Prostate gland (tissue), 2 donors: ENCODE data around the gene SMIM21. TPM values are rescaled to one million over a fixed set of nuclear protein-coding genes. Genes with fewer than 3 reads are reported as not detected.

Source experiments
- DNase-seq: peaks from one replicate; pipeline ENCODE4 v3.0.0-alpha.2; 2019; ENCODE audit warnings: low spot score
- H3K27ac ChIP-seq, 2 donors: fragments of 200-600 bp; sonication (generic); 2 replicates each; pipeline ENCODE4 v1.5.1; 2017 to 2019
- H3K27me3 ChIP-seq: fragments of 200-600 bp; sonication (generic); replicated peaks from 2 replicates; pipeline ENCODE4 v1.5.1; 2019; ENCODE audit not compliant: insufficient read depth
- H3K36me3 ChIP-seq, 2 donors: fragments of 200-600 bp; sonication (generic); 1 replicate in 1 of 2; 2 replicates in 1 of 2; pipeline versions ENCODE4 v1.5.1 to v1.8.1; 2017 to 2019
- H3K4me1 ChIP-seq: fragments of 200-600 bp; sonication (generic); replicated peaks from 2 replicates; pipeline ENCODE4 v1.5.1; 2019
- H3K4me3 ChIP-seq, 2 donors: fragments of 200-600 bp; sonication (generic); 2 replicates each; pipeline ENCODE4 v1.5.1; 2017 to 2019
- H3K9me3 ChIP-seq: fragments of 200-600 bp; sonication (generic); 2 replicates; pipeline ENCODE4 v1.5.1; 2017
- POLR2A ChIP-seq: fragments of 450-650 bp; IDR thresholded peaks from one replicate; pipeline ENCODE4 v1.6.1; 2016; ENCODE audit warnings: antibody characterized with exemption, mild to moderate bottlenecking
- POLR2AphosphoS5 ChIP-seq: sonication (generic); formaldehyde crosslinking; IDR thresholded peaks from one replicate; pipeline ENCODE4 v1.6.1; 2017; ENCODE audit warnings: antibody characterized with exemption
- WGBS: methylation state at CpG from one replicate; pipeline ENCODE4 v1.1.5; 2018; 5-methylcytosine and 5-hydroxymethylcytosine counted together
- intact Hi-C: fragments of 100-400 bp; cut with DNase I; formaldehyde crosslinking; loops from one replicate; pipeline ENCODE4 v1.14.2; 2022
- total RNA-seq, 2 donors: library from RNA; depleted of rRNA; stranded (reverse); fragments of >200 nt; gene quantifications; one replicate each; pipeline ENCODE4 v1.1.0, GENCODE V29; 2016
- TF ChIP-seq, protein P1 (sequence below), 4 experiments: fragments of 200-600 bp in 2 of 4; fragments of 450-650 bp in 2 of 4; sonication (generic) in 2 of 4; IDR thresholded peaks; 1 replicate in 3 of 4; 2 replicates in 1 of 4; pipeline ENCODE4 v1.5.1; 2016 to 2019; ENCODE audit warnings: antibody characterized with exemption in 4 of 4, mild to moderate bottlenecking in 2 of 4, moderate library complexity in 2 of 4

Gene SMIM21
- total RNA-seq, 2 donors from 2014 or later: 0.51 TPM; not detected in 1

DNA sequence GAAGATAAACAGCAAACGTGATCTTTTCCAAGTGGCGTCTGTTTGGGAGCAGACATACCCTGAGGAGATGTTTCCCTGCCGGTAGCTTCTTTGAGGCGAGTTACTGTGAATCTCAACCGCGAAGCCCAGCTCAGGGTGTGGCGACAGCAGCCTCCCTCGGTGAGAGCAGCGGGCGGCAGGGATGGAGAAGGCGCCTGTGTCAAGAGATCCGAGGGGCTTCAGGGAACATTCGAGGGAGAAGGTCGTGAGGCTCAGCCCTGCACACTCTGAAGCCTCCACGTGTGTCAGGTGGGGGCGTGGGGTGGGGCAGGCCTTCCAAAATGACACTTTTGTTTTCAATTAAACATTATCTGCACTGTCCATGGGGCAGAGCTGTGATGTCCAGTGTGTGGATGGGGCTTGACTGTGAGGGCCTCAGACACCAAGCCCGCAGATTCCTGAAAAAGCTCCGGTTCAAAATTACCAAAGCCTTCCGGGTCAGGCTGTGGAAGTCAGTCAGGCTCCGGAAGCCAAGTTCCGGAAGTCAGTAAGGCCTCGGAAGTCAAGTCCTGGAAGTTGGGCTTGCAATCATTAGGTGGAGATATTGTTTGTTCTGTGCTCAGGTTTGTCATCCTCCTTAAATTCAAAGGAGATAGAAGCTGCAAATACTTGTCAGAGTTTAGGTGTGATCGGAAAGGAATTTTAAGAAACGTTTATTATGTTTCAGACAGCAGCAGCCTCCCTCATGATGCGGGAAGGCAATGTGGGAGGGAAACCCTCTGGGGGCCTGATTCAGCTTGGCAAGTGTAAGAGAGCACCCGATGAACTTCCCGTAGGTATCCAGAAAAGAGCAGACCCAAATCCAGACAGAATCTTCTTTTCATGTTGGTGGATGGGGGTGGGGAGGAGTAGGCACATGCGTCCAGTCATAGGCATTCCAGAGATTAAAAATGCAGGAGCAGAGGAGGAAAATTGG lies 20.7 kb downstream of the SMIM21 start:
- WGBS: 88% methylated on average over 28 of the region's 28 CpGs

GRCh38 chr18:75405351-75405750 lies 22.2 kb downstream of the SMIM21 start:
- Histone ChIP-seq H3K27me3 (no peaks in the 10 kb centered on the region), H3K27ac (no peak overlapping the region), H3K4me1 (no peaks in the 10 kb centered on the region), H3K9me3 (no peaks in the 10 kb centered on the region), H3K36me3 (no peaks in the 10 kb centered on the region), H3K4me3 (no peak overlapping the region)
- TF ChIP-seq POLR2A: no peak
- TF ChIP-seq, protein P1, sequence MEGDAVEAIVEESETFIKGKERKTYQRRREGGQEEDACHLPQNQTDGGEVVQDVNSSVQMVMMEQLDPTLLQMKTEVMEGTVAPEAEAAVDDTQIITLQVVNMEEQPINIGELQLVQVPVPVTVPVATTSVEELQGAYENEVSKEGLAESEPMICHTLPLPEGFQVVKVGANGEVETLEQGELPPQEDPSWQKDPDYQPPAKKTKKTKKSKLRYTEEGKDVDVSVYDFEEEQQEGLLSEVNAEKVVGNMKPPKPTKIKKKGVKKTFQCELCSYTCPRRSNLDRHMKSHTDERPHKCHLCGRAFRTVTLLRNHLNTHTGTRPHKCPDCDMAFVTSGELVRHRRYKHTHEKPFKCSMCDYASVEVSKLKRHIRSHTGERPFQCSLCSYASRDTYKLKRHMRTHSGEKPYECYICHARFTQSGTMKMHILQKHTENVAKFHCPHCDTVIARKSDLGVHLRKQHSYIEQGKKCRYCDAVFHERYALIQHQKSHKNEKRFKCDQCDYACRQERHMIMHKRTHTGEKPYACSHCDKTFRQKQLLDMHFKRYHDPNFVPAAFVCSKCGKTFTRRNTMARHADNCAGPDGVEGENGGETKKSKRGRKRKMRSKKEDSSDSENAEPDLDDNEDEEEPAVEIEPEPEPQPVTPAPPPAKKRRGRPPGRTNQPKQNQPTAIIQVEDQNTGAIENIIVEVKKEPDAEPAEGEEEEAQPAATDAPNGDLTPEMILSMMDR (IDR thresholded peaks at IDR 0.05): no peak
- no peak for TF ChIP-seq POLR2AphosphoS5
- intact Hi-C loops: no loop called here
- DNase-seq: no peak
- 90% methylated on average over 4 of the region's 4 CpGs for WGBS

More for the DNA sequence above, 20.7 kb downstream of the SMIM21 start:
- H3K4me1 ChIP-seq: no peaks in the 10 kb centered on the region
- no peaks in the 10 kb centered on the region for H3K36me3 ChIP-seq
- no peaks in the 10 kb centered on the region for H3K27me3 ChIP-seq
- DNase-seq: no peak
- H3K27ac ChIP-seq: no peak overlapping the region
- TF ChIP-seq, protein P1 (IDR thresholded peaks at IDR 0.05): no peak
- TF ChIP-seq POLR2A (no peak), POLR2AphosphoS5 (no peak)
- intact Hi-C loops: no loop called here
- no peaks in the 10 kb centered on the region for H3K9me3 ChIP-seq
- no peak overlapping the region for H3K4me3 ChIP-seq

DNA sequence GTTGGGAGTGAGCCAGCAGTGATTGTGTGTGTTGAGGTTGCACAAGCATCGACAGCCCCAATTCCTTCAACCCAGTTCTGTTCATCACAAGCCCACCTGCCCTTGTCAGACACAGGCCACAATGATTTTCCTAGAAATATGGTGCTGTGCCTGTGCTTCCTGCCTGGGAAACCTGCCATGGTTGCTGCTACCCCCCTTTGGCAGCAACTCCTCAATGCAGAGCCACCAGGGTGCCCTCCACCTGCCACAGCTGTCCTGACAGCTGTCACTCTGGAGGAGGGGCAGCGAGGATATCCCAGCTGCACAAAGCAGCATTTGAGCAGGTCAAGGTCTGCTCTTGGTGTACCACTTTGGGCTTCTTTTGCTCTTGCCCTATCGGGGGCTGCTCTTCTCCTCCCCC lies 27.1 kb downstream of the SMIM21 start:
- no peaks in the 10 kb centered on the region for H3K36me3 ChIP-seq
- H3K4me1 ChIP-seq: no peaks in the 10 kb centered on the region
- H3K27me3 ChIP-seq: no peaks in the 10 kb centered on the region
- H3K4me3 ChIP-seq: no peak overlapping the region
- intact Hi-C loops: no loop called here
- H3K9me3 ChIP-seq: no peaks in the 10 kb centered on the region
- 89% methylated on average over 3 of the region's 3 CpGs for WGBS
- DNase-seq: no peak
- no peak for TF ChIP-seq POLR2A
- TF ChIP-seq POLR2AphosphoS5: no peak
- TF ChIP-seq, protein P1 (IDR thresholded peaks at IDR 0.05): no peak
- no peak overlapping the region for H3K27ac ChIP-seq

DNA sequence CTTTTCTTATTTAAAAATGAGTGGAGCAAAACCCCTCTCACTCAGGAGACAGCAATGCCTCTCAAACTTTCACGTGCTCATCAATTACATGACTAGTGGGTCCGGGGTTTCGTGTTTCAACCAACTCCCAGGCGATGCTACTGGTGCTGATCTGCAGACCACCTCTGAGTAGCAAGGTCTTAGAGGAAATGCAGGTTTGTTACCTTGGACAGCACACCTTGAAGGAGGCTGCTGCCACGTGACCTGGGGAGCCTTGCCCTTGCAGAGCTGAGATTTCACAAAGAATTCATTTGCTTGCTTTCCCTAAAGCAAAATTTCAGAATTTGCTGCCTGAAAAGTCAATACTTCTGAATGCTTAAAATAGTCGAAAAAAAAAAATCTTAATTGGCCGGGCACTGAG lies 32.4 kb downstream of the SMIM21 start:
- WGBS: 75% methylated on average over 7 of the region's 7 CpGs
- Histone ChIP-seq H3K9me3 (no peaks in the 10 kb centered on the region), H3K36me3 (no peaks in the 10 kb centered on the region), H3K27me3 (no peaks in the 10 kb centered on the region), H3K4me3 (no peak overlapping the region), H3K27ac (no peak overlapping the region), H3K4me1 (no peaks in the 10 kb centered on the region)
- DNase-seq: no peak
- intact Hi-C loops: no loop called here
- TF ChIP-seq POLR2A (no peak), POLR2AphosphoS5 (no peak)
- TF ChIP-seq, protein P1 (IDR thresholded peaks at IDR 0.05): no peak

GRCh38 chr18:75393721-75394120 lies 33.8 kb downstream of the SMIM21 start:
- no peak for DNase-seq
- intact Hi-C loops: no loop called here
- H3K27ac ChIP-seq: no peak overlapping the region
- H3K27me3 ChIP-seq: no peaks in the 10 kb centered on the region
- WGBS: 21% methylated on average over 5 of the region's 5 CpGs
- no peak overlapping the region for H3K4me3 ChIP-seq
- TF ChIP-seq, protein P1 (IDR thresholded peaks at IDR 0.05): no peak
- TF ChIP-seq POLR2A (no peak), POLR2AphosphoS5 (no peak)
- no peaks in the 10 kb centered on the region for H3K9me3 ChIP-seq
- no peaks in the 10 kb centered on the region for H3K36me3 ChIP-seq
- no peaks in the 10 kb centered on the region for H3K4me1 ChIP-seq
